Measurements from ENCODE around the gene CD4.
"Not testable (repeated sequence)": the region's sequence is repeated elsewhere in the genome, so short reads cannot be mapped to it uniquely, and the experiment has no call there.

CD4 gene

DNA sequence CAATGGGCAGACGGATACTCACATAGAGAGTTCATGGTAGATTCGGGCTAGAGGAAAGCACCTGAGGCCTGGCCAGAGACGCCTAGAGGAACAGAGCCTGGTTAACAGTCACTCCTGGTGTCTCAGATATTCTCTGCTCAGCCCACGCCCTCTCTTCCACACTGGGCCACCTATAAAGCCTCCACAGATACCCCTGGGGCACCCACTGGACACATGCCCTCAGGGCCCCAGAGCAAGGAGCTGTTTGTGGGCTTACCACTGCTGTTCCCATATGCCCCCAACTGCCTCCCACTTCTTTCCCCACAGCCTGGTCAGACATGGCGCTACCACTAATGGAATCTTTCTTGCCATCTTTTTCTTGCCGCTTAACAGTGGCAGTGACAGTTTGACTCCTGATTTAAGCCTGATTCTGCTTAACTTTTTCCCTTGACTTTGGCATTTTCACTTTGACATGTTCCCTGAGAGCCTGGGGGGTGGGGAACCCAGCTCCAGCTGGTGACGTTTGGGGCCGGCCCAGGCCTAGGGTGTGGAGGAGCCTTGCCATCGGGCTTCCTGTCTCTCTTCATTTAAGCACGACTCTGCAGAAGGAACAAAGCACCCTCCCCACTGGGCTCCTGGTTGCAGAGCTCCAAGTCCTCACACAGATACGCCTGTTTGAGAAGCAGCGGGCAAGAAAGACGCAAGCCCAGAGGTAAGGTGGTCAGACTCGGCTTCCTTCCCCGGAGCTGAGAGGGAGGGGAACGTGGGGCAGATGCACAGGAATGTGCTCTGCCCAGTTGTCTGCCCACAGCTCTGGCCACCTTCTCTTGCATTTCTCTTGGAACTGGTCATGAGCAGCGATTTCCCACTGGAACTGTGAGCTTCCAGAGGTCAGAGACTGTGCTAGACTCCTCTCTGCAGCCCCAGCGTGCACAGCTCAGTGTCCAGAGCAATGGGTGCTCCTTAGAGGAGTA, at the start of gene CD4:
CD4 (plus strand) TSS at position 557 of the 953 bp plus-strand sequence. CDS start 10,611 bp downstream, outside the sequence.
- no peak for DNase-seq

- DNase-seq, result not testable (repeated sequence)
Measured at GRCh38 chr12:6742080-6742479, 47.2 kb upstream of the CD4 start.

DNA sequence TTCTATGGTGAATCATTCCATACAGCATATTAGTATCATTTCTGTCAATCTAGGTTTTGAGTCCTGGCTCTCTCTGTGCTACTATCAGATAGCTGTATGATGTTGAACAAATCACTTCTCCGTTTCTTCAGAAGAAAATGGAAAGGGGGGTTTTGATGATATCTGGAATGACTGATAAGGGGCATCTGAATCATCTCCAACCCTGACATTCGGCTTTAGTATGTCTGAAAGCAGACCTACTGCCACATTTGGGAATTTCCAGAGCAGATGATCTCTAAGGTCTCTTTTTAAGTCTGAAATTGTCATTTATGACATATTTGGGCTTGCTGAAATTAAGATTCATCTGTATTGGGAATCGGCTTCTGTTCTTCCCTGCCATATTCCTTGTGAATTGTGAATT, 46.5 kb upstream of the CD4 start:
- DNase-seq, result no peak

DNA sequence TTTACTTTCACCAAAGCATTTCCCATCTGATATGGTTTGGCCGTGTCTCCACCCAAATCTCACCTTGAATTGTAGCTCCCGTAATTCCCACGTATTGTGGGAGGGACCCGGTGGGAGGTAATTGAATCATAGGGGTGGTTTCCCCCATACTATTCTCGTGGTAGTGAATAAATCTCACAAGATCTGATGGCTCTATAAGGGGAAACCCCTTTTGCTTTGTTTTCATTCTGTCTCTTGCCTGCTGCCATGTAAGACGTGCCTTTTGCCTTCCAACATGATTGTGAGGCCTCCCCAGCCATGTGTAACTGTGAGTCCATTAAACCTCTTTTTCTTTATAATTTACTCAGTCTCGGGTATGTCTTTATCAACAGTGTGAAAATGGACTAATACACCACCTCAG, 46.0 kb upstream of the CD4 start:
- not testable (repeated sequence) for DNase-seq

GRCh38 chr12:6745741-6746525, 43.4 kb upstream of the CD4 start:
- no peak for DNase-seq

DNA sequence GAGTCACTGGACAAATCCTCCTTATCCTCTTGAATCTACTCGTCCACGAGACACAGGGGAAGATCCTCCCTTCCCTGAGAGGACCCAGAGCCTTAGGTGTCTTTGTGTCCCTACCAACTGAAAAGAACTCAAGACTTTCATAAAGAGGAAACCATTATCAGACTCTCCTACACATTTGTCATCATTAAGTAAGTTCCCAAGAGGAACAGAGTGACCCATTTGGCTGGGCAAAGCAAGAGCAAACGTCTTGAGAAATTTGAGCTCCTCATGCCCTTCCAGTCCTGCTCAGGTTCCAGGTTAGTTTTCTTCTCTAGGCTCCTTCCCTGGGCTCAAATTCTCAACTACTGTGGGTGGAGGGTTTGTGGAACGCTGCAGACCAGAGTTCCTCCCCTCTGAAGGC, 42.1 kb upstream of the CD4 start:
- no peak for DNase-seq

DNA sequence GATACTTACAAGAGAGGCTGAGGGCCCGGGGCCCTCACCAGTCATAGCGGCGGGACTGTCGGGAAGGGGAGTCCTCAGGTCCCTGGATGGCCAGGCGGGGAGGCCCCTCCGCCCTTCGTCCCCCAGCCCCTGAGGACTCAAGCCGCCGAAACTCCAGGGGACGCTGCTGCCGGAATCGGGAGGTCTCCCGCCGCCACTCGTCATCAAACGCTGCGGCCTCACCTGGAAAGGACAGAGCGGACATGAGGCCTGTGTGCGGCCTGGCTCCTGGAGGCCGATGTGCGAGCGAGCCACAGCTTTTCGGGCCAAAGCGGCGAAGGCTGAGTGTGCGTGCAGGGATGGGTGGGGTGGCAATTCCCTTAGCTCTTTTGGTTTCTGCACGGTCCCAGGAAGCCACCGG, 40.6 kb upstream of the CD4 start:
- DNase-seq, result no peak

DNA sequence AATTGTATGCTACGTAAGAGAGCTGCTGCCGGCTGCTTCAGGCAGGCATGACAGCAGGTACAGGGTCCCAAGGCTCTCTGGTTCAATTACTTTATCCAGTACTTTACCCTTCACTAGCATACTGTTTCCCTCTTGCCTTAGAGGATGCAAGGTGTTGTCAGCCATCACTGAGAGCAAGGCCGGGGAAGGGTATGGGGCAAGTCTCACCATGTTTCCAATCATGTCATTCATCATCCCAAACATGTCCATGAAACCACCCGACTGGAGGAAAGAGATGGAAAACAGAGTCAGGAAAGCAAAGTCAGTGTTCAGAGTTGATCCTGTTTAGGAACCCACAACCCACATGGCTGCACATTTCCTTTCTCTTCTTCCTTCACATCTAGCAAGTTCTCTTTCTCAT, 38.8 kb upstream of the CD4 start:
- no peak for DNase-seq

GRCh38 chr12:6751767-6752166, 37.6 kb upstream of the CD4 start:
- DNase-seq, result no peak

GRCh38 chr12:6752167-6752920, 37.0 kb upstream of the CD4 start:
- DNase-seq, result no peak

DNA sequence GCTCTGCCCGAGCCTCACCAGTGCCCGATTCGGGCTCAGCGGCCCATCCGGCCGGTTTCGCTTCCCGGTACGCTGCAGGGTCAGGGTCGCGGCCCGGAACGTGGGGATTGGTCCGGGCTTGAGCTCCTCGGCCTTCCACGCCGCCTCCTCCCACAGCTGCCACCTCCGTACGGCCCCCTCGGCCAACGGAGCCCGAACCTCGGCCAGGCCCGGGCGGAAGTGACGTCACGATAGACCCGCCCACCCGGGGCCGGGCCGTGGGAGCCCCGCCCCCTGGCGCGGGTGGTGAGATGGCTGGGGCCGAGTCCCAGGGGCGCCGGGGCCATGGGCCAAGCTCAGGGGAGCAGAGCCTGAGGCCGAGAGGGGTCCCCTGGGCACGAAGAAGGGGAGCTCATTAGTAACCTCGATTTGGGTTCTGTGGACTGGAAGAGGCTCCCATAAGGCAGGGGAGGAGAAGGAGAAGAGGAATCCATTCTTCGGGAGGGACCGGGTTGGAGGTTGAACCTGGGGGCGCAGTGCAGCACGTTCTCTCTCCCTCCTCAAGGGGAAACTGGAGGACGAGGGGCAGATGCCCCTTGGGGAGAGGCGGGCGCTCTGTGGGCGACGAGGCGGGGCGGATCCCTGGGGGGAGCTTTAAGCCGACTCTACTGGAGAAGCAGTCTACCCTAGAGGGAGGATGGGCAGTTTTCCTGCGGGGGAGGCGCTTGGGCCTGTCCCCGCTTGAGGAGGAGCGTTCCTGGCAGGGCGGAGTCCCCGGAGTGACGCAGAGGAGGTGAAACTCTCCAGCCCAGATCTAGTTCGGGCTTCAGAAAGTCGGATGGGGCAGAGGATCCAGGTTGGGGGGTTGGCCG, 36.2 kb upstream of the CD4 start, which contains the start of gene MLF2:
MLF2 (minus strand) TSS at position 221 of the 851 bp plus-strand sequence. CDS start 807 bp downstream, outside the sequence.
- peak; percentile 90 for DNase-seq

DNA sequence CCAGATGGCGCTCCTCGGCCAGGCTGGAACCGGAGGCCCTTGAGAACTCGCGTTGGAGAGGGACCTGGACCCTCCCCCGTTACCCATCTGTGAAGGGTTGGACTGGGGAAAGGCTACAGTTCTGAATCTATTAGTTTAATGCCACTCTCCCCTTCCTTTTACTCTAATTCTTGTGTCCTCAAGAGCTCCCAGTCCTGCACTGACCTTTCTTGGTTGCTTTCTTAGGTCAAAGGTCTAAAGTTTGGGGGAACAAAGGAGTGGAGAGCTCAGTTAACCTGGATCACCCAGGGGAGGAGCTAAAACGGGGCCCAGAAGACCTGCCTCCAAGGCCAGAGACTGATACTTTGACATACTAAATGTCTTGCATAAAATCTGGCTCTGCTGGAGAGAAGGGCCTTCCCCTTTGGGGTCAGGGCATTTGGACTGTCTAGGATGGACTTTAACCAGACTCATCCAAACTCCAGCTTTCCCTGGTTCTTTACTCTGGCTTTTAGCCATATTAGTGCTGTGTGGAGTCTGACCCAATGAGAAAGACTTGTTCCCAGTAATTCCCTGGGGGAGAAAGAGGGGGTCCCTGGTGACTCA, 35.5 kb upstream of the CD4 start:
- DNase-seq, result no peak

GRCh38 chr12:6754411-6754810, 34.9 kb upstream of the CD4 start:
- DNase-seq, result no peak

DNA sequence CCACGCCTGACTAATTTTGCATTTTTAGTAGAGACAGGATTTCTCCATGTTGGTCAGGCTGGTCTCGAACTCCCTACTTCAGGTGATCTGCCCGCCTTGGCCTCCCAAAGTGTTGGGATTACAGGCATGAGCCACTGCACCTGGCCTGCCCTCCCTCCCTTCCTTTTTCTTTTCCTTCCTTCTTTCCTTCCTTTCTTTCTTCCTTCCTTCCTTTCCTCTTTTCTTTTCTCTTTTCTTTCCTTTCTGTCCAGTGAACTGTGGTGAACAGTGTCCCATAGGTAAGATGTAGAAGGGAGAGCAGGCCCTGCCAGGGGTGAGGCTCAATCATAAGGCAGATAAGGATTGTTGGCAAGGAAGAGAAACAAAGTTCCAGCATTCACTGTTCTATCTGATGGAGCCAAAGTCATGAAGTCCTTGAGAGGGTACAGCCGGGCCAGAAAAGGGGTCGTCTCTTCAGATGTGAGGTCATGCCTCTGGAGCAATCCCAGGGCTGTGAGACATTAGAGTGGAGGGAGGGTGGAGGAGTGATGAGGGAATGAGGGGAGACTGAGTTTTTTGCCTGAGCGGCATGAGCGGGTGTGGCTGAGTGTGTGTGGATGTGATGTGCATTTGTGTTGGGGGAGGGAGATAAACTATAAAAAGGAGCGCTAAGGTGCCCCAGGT, 32.2 kb upstream of the CD4 start:
- no peak for DNase-seq

DNA sequence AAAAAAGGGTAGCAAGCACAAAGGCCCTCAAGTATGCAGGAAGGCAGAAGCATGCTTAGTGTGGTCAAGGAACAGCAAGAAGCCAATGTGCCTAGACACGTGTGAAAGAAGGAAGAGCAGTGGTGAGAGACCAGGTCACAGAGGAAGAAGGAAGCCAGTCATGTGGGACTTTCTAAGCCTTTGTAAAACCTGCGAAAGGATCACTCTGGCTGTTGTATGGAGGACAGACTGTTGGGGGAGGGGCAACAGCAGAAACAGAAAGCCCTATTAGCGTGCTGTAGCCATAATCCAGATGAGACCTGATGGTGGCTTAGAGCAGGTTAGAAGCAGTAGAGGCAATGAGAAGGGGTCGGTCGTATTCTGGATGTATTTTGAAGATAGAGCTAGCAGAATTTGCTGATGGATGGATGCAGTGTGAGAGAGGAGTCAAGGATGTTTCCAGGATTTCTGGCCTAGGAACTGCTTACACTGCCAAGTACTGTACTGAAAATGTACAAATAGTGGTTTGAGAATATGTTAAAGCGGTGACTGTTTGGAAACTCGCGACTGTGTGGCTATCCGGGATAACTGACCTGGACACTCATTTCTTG, 30.7 kb upstream of the CD4 start:
- no peak for DNase-seq

- DNase-seq, result no peak
Measured at GRCh38 chr12:6759741-6760140, 29.6 kb upstream of the CD4 start.

DNA sequence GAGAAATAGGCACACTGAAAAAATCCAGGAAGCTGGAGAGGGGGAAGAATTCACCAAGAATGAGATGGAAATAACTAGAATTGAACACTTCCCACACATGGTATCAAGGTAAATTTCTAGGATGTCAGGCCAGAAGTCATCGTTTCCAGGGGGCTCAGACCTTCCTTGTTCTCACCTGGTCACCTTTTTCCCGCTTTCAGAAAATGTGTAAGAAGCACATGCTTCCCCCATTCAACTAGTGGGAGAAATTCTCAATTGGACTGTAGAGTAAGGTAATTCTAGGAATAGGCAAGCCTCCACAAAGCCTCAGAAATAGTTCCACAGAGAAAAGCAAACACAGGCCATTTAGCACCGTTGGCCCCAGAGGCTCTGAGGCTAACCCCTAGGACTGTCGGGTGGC, 25.9 kb upstream of the CD4 start:
- no peak for DNase-seq

GRCh38 chr12:6764011-6764828, 25.1 kb upstream of the CD4 start:
- peak; percentile 96 for DNase-seq

DNA sequence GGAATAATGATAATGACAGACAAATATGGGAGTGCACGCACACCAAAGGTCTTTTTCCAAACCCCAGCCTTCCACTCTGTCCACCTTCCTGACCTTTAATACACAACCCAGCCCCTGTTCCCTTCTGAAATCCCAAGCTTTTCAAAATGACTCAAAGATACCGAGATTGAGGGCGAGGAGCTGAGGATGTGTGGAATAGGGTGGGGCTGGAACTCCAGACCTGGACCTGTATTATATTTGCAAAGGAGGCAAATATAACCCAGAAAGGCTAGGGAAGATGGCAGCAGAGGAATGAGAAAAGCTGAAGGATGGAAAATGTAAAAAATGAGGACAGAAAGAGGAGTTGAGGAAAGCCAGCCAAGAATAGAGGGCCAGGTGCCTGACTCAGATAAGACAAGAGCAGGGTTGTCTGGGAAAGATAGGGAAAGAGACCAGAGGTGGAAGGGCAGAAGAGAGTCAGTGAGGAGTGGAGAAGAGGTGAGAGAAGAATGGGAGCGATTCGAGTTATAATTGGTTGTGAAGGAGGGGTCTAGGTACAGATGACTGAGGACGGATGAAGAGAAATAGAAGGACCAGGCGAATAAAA, 24.2 kb upstream of the CD4 start:
- no peak for DNase-seq
